Measurements from ENCODE around the gene SELPLG. TPM values are rescaled to one million over a fixed set of nuclear protein-coding genes. Genes with fewer than 3 reads are reported as not detected.
A peak's percentile ranks its signal among the peaks of the same experiment; 100 is the strongest.

SELPLG gene
- total RNA-seq, 6 experiments from 2014 or later: 6.2 to 8.1 (median 7.1) TPM

GRCh38 chr12:108581311-108582227 lies 52.1 kb downstream of the SELPLG start:
- Mint-ChIP-seq H3K36me3 (ENCODE audit: low read depth) (no peaks in the 10 kb centered on the region), H3K27ac (no peak overlapping the region), H3K9me3 (no peaks in the 10 kb centered on the region), H3K4me1 (ENCODE audit: low read depth) (peaks cover 20% of the 10 kb centered on the region), H3K27me3 (ENCODE audit: insufficient read depth) (peaks cover 3% of the 10 kb centered on the region), H3K4me3 (no peak overlapping the region)
- no peak for DNase-seq
- TF ChIP-seq, protein P1, sequence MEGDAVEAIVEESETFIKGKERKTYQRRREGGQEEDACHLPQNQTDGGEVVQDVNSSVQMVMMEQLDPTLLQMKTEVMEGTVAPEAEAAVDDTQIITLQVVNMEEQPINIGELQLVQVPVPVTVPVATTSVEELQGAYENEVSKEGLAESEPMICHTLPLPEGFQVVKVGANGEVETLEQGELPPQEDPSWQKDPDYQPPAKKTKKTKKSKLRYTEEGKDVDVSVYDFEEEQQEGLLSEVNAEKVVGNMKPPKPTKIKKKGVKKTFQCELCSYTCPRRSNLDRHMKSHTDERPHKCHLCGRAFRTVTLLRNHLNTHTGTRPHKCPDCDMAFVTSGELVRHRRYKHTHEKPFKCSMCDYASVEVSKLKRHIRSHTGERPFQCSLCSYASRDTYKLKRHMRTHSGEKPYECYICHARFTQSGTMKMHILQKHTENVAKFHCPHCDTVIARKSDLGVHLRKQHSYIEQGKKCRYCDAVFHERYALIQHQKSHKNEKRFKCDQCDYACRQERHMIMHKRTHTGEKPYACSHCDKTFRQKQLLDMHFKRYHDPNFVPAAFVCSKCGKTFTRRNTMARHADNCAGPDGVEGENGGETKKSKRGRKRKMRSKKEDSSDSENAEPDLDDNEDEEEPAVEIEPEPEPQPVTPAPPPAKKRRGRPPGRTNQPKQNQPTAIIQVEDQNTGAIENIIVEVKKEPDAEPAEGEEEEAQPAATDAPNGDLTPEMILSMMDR (IDR thresholded peaks at IDR 0.05): no peak

- H3K4me3 Mint-ChIP-seq: no peak overlapping the region
These were observed 53.2 kb downstream of the SELPLG start for GRCh38 chr12:108580531-108580930.

GRCh38 chr12:108578813-108579212 lies 54.9 kb downstream of the SELPLG start:
- H3K4me1 Mint-ChIP-seq (ENCODE audit: low read depth): peaks cover 26% of the 10 kb centered on the region
- H3K4me3 Mint-ChIP-seq: no peak overlapping the region
- no peaks in the 10 kb centered on the region for H3K9me3 Mint-ChIP-seq
- no peak for DNase-seq
- TF ChIP-seq, protein P1 (IDR thresholded peaks at IDR 0.05): no peak
- no peaks in the 10 kb centered on the region for H3K36me3 Mint-ChIP-seq (ENCODE audit: low read depth)
- H3K27ac Mint-ChIP-seq: peak overlapping the region; percentile 48
- no peaks in the 10 kb centered on the region for H3K27me3 Mint-ChIP-seq (ENCODE audit: insufficient read depth)

More at GRCh38 chr12:108580531-108580930, 53.2 kb downstream of the SELPLG start:
- Mint-ChIP-seq H3K4me1 (ENCODE audit: low read depth) (peaks cover 26% of the 10 kb centered on the region), H3K9me3 (no peaks in the 10 kb centered on the region), H3K27me3 (ENCODE audit: insufficient read depth) (peaks cover 3% of the 10 kb centered on the region), H3K36me3 (ENCODE audit: low read depth) (no peaks in the 10 kb centered on the region), H3K27ac (no peak overlapping the region)
- DNase-seq: no peak
- TF ChIP-seq, protein P1 (IDR thresholded peaks at IDR 0.05): no peak

- no peak overlapping the region for H3K4me3 Mint-ChIP-seq
- no peaks in the 10 kb centered on the region for H3K9me3 Mint-ChIP-seq
- no peak for DNase-seq
- no peaks in the 10 kb centered on the region for H3K27me3 Mint-ChIP-seq (ENCODE audit: insufficient read depth)
- TF ChIP-seq, protein P1 (IDR thresholded peaks at IDR 0.05): no peak
- peaks cover 26% of the 10 kb centered on the region for H3K4me1 Mint-ChIP-seq (ENCODE audit: low read depth)
- no peak overlapping the region for H3K27ac Mint-ChIP-seq
- H3K36me3 Mint-ChIP-seq (ENCODE audit: low read depth): no peaks in the 10 kb centered on the region
These were observed 55.4 kb downstream of the SELPLG start for GRCh38 chr12:108578264-108578663.

DNA sequence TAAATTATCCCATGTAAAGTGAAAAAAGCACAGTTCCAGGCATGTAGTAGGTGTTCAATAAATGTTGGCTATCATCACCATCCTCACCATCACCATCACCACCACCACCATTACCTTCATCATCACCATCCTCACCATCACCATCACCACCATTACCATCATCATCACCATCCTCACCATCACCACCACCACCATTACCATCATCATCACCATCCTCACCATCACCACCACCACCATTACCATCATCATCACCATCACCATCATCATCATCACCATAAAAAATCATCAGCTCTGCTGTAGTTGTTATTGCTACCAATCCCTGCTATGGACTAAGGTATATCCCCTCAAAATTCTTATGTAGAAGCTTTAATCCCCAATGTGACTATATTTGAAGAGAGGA lies 56.2 kb downstream of the SELPLG start:
- Mint-ChIP-seq H3K27ac (no peak overlapping the region), H3K36me3 (ENCODE audit: low read depth) (no peaks in the 10 kb centered on the region), H3K4me3 (no peak overlapping the region), H3K27me3 (ENCODE audit: insufficient read depth) (peaks cover 3% of the 10 kb centered on the region; the same call in 1 of the 2 replicates), H3K4me1 (ENCODE audit: low read depth) (peaks cover 26% of the 10 kb centered on the region), H3K9me3 (no peaks in the 10 kb centered on the region)
- DNase-seq: no peak
- TF ChIP-seq, protein P1 (IDR thresholded peaks at IDR 0.05): no peak
